T-helper 17 cell (primary cell): ENCODE data around the gene NXNL2. TPM values are rescaled to one million over a fixed set of nuclear protein-coding genes. Genes with fewer than 3 reads are reported as not detected.
A peak's percentile ranks its signal among the peaks of the same experiment; 100 is the strongest.

ENCODE experiments used
- ATAC-seq: fragments of 150-1000 bp; cut with Tn5 transposase; 2 replicates; pipeline ENCODE4 v1.10.0; 2021; ENCODE audit warnings: mild to moderate bottlenecking, moderate library complexity
- DNase-seq, 3 donors: peaks; one replicate each; pipeline versions ENCODE4 v3.0.0 to v3.0.0-alpha.2; 2020 to 2021
- H3K9me3 ChIP-seq: one replicate; pipeline ENCODE4 v1.7.0; 2013; ENCODE audit warnings: low read length, mild to moderate bottlenecking; ENCODE audit not compliant: control insufficient read depth, poor library complexity, severe bottlenecking
- H3K27ac Mint-ChIP-seq: one replicate; pipeline ENCODE4 v1.8.0; 2022; ENCODE audit warnings: mild to moderate bottlenecking, moderate library complexity, mixed read lengths
- H3K27me3 Mint-ChIP-seq: one replicate; pipeline ENCODE4 v1.8.0; 2022; ENCODE audit warnings: mixed read lengths
- H3K36me3 Mint-ChIP-seq: one replicate; pipeline ENCODE4 v1.8.0; 2022; ENCODE audit warnings: low read depth, mixed read lengths
- H3K4me1 Mint-ChIP-seq: one replicate; pipeline ENCODE4 v1.8.0; 2022; ENCODE audit warnings: mild to moderate bottlenecking, mixed read lengths
- H3K4me3 Mint-ChIP-seq: one replicate; pipeline ENCODE4 v1.8.0; 2022; ENCODE audit warnings: mild to moderate bottlenecking, moderate library complexity, mixed read lengths
- total RNA-seq, 4 donors: library from RNA in 2 of 4; stranded (reverse) in 2 of 4; gene quantifications; one replicate each; pipeline ENCODE4 v1.2.3 and lab custom pipeline; 2022 to 2026

The NXNL2 gene
- total RNA-seq, 2 donors from 2014 or later = not detected

GRCh38 chr9:88521308-88521707, 13.7 kb upstream of the NXNL2 start:
- H3K36me3 Mint-ChIP-seq = peaks cover 2% of the 10 kb centered on the region
- no peaks in the 10 kb centered on the region for H3K4me1 Mint-ChIP-seq
- peaks cover 35% of the 10 kb centered on the region for H3K27me3 Mint-ChIP-seq
- no peak for DNase-seq
- H3K9me3 ChIP-seq = no peaks in the 10 kb centered on the region
- no peak for ATAC-seq
- no peak overlapping the region for H3K27ac Mint-ChIP-seq
- H3K4me3 Mint-ChIP-seq = no peak overlapping the region

- Mint-ChIP-seq H3K4me1 (no peaks in the 10 kb centered on the region), H3K27me3 (peaks cover 40% of the 10 kb centered on the region), H3K27ac (no peak overlapping the region), H3K4me3 (no peak overlapping the region), H3K36me3 (peaks cover 2% of the 10 kb centered on the region)
- DNase-seq = no peak
- no peaks in the 10 kb centered on the region for H3K9me3 ChIP-seq
- no peak for ATAC-seq
These were observed 12.6 kb upstream of the NXNL2 start for GRCh38 chr9:88522360-88522759.

- H3K9me3 ChIP-seq = no peaks in the 10 kb centered on the region
- Mint-ChIP-seq H3K27me3 (peaks cover 40% of the 10 kb centered on the region), H3K36me3 (peaks cover 2% of the 10 kb centered on the region), H3K4me1 (no peaks in the 10 kb centered on the region), H3K27ac (no peak overlapping the region), H3K4me3 (no peak overlapping the region)
- DNase-seq (no peak), ATAC-seq (no peak)
These were observed 11.9 kb upstream of the NXNL2 start for GRCh38 chr9:88523056-88523455.

GRCh38 chr9:88524911-88525310, 10.1 kb upstream of the NXNL2 start:
- no peak overlapping the region for H3K4me3 Mint-ChIP-seq
- no peaks in the 10 kb centered on the region for H3K4me1 Mint-ChIP-seq
- peaks cover 2% of the 10 kb centered on the region for H3K36me3 Mint-ChIP-seq
- H3K9me3 ChIP-seq = no peaks in the 10 kb centered on the region
- peaks cover 40% of the 10 kb centered on the region for H3K27me3 Mint-ChIP-seq
- ATAC-seq = no peak
- no peak overlapping the region for H3K27ac Mint-ChIP-seq
- DNase-seq = no peak

- Mint-ChIP-seq H3K36me3 (no peaks in the 10 kb centered on the region), H3K27me3 (peaks cover 36% of the 10 kb centered on the region), H3K27ac (no peak overlapping the region), H3K4me1 (no peaks in the 10 kb centered on the region), H3K4me3 (no peak overlapping the region)
- DNase-seq (no peak), ATAC-seq (no peak)
- H3K9me3 ChIP-seq = no peaks in the 10 kb centered on the region
These were observed 7.4 kb upstream of the NXNL2 start for GRCh38 chr9:88527618-88528017.

- no peaks in the 10 kb centered on the region for H3K9me3 ChIP-seq
- Mint-ChIP-seq H3K27me3 (peaks cover 39% of the 10 kb centered on the region), H3K27ac (no peak overlapping the region), H3K4me3 (no peak overlapping the region), H3K36me3 (no peaks in the 10 kb centered on the region), H3K4me1 (peaks cover 2% of the 10 kb centered on the region)
- DNase-seq = no peak
- ATAC-seq = no peak
These were observed 6.7 kb upstream of the NXNL2 start for GRCh38 chr9:88528080-88528790.

GRCh38 chr9:88529496-88529895, 5.5 kb upstream of the NXNL2 start:
- Mint-ChIP-seq H3K4me1 (peaks cover 6% of the 10 kb centered on the region), H3K27me3 (peaks cover 43% of the 10 kb centered on the region)

GRCh38 chr9:88530051-88530450, 4.9 kb upstream of the NXNL2 start:
- DNase-seq = no peak
- H3K27ac Mint-ChIP-seq = no peak overlapping the region
- peaks cover 43% of the 10 kb centered on the region for H3K27me3 Mint-ChIP-seq
- peaks cover 6% of the 10 kb centered on the region for H3K4me1 Mint-ChIP-seq
- no peaks in the 10 kb centered on the region for H3K9me3 ChIP-seq
- H3K36me3 Mint-ChIP-seq = no peaks in the 10 kb centered on the region
- no peak for ATAC-seq
- H3K4me3 Mint-ChIP-seq = no peak overlapping the region

More at GRCh38 chr9:88529496-88529895, 5.5 kb upstream of the NXNL2 start:
- no peaks in the 10 kb centered on the region for H3K9me3 ChIP-seq
- H3K4me3 Mint-ChIP-seq = no peak overlapping the region
- no peak for ATAC-seq
- no peaks in the 10 kb centered on the region for H3K36me3 Mint-ChIP-seq
- H3K27ac Mint-ChIP-seq = no peak overlapping the region
- DNase-seq = no peak

- ATAC-seq = no peak
These were observed 2.9 kb upstream of the NXNL2 start for GRCh38 chr9:88531920-88532698.

GRCh38 chr9:88533951-88534455, 975 bp upstream of the NXNL2 start:
- H3K9me3 ChIP-seq = no peaks in the 10 kb centered on the region
- no peak for DNase-seq
- H3K36me3 Mint-ChIP-seq = no peaks in the 10 kb centered on the region
- peaks cover 9% of the 10 kb centered on the region for H3K4me1 Mint-ChIP-seq
- H3K27me3 Mint-ChIP-seq = peaks cover 45% of the 10 kb centered on the region
- H3K4me3 Mint-ChIP-seq = peak overlapping the region; percentile 81
- ATAC-seq = peak; percentile 16
- H3K27ac Mint-ChIP-seq = no peak overlapping the region

More at GRCh38 chr9:88531920-88532698, 2.9 kb upstream of the NXNL2 start:
- Mint-ChIP-seq H3K27ac (no peak overlapping the region), H3K36me3 (no peaks in the 10 kb centered on the region), H3K27me3 (peaks cover 37% of the 10 kb centered on the region), H3K4me1 (peaks cover 6% of the 10 kb centered on the region), H3K4me3 (no peak overlapping the region)
- H3K9me3 ChIP-seq = no peaks in the 10 kb centered on the region
- DNase-seq = no peak

GRCh38 chr9:88535226-88536022, 446 bp downstream of the NXNL2 start:
- no peaks in the 10 kb centered on the region for H3K36me3 Mint-ChIP-seq
- H3K27ac Mint-ChIP-seq = no peak overlapping the region
- peak; percentile 38 for ATAC-seq
- DNase-seq = no peak
- H3K9me3 ChIP-seq = no peaks in the 10 kb centered on the region
- peak overlapping the region; percentile 76 for H3K4me3 Mint-ChIP-seq
- peaks cover 12% of the 10 kb centered on the region for H3K4me1 Mint-ChIP-seq
- peaks cover 46% of the 10 kb centered on the region for H3K27me3 Mint-ChIP-seq

GRCh38 chr9:88536023-88536324, 996 bp downstream of the NXNL2 start:
- Mint-ChIP-seq H3K36me3 (no peaks in the 10 kb centered on the region), H3K4me3 (peak overlapping the region; percentile 56), H3K4me1 (peaks cover 12% of the 10 kb centered on the region), H3K27ac (no peak overlapping the region), H3K27me3 (peaks cover 48% of the 10 kb centered on the region)
- H3K9me3 ChIP-seq = no peaks in the 10 kb centered on the region
- DNase-seq = no peak
- no peak for ATAC-seq
